Loucy (cell line): ENCODE measurements around the gene DCK.

Experiments used
- H2AFZ ChIP-seq: fragments of 200-600 bp; sonication (generic); 2 replicates; pipeline ENCODE4 v1.6.0; 2016; ENCODE audit warnings: antibody characterized with exemption, mild to moderate bottlenecking, low read length, moderate library complexity
- H3F3A ChIP-seq: fragments of 200-600 bp; 2 replicates; pipeline ENCODE4 v1.6.0; 2016; ENCODE audit warnings: antibody characterized with exemption, low read depth, mild to moderate bottlenecking
- H3K27me3 ChIP-seq: fragments of 200-600 bp; sonication (generic); 2 replicates; pipeline ENCODE4 v1.6.1; 2014; ENCODE audit warnings: low read length, mild to moderate bottlenecking; ENCODE audit not compliant: insufficient read depth, poor library complexity, severe bottlenecking
- H3K36me3 ChIP-seq: fragments of 200-600 bp; sonication (generic); 2 replicates; pipeline ENCODE4 v1.6.1; 2016; ENCODE audit warnings: low read length; ENCODE audit not compliant: insufficient read depth
- H3K4me1 ChIP-seq: fragments of 200-600 bp; sonication (generic); 2 replicates; pipeline ENCODE4 v1.5.1; 2014; ENCODE audit warnings: low read length, mild to moderate bottlenecking; ENCODE audit not compliant: insufficient read depth, poor library complexity, severe bottlenecking
- H3K4me2 ChIP-seq: fragments of 200-600 bp; sonication (generic); 2 replicates; pipeline ENCODE4 v1.6.0; 2014; ENCODE audit warnings: antibody characterized with exemption, low read length, low read depth, mild to moderate bottlenecking; ENCODE audit not compliant: poor library complexity, severe bottlenecking
- H3K4me3 ChIP-seq: fragments of 200-600 bp; sonication (generic); 2 replicates; pipeline ENCODE4 v1.5.1; 2014; ENCODE audit warnings: low read length, mild to moderate bottlenecking, mixed read lengths; ENCODE audit not compliant: poor library complexity, severe bottlenecking
- H3K79me2 ChIP-seq: fragments of 200-600 bp; sonication (generic); 2 replicates; pipeline ENCODE4 v1.6.1; 2014; ENCODE audit warnings: low read length; ENCODE audit not compliant: insufficient read depth
- H3K9ac ChIP-seq: fragments of 200-600 bp; sonication (generic); 2 replicates; pipeline ENCODE4 v1.6.0; 2014; ENCODE audit warnings: mild to moderate bottlenecking, low read depth, low read length, moderate library complexity; ENCODE audit not compliant: poor library complexity, severe bottlenecking
- H3K9me2 ChIP-seq: fragments of 200-600 bp; sonication (generic); replicated peaks from 2 replicates; pipeline ENCODE4 v1.6.1; 2016; ENCODE audit warnings: low read depth, low read length, mixed read lengths
- H3K9me3 ChIP-seq: fragments of 200-600 bp; sonication (generic); 2 replicates; pipeline ENCODE4 v1.6.1; 2014; ENCODE audit warnings: mild to moderate bottlenecking, antibody characterized with exemption, low read length, low read depth; ENCODE audit not compliant: insufficient read depth
- H4K20me1 ChIP-seq: fragments of 200-600 bp; sonication (generic); 2 replicates; pipeline ENCODE4 v1.6.0; 2014; ENCODE audit warnings: antibody characterized with exemption, low read length, mild to moderate bottlenecking; ENCODE audit not compliant: insufficient read depth, poor library complexity, severe bottlenecking
- CTCF ChIP-seq: fragments of 200-600 bp; sonication (generic); conservative IDR thresholded peaks from 2 replicates; pipeline ENCODE4 v1.5.1; 2014; ENCODE audit warnings: mild to moderate bottlenecking, antibody characterized with exemption, low read length
- EZH2phosphoT487 ChIP-seq: fragments of 200-600 bp; IDR thresholded peaks from 2 replicates; pipeline ENCODE4 v1.6.1; 2018; ENCODE audit warnings: antibody characterized with exemption, mild to moderate bottlenecking, moderate library complexity, borderline replicate concordance

DCK gene

GRCh38 chr4:70976252-70976651, 17.2 kb upstream of the DCK start:
- Histone ChIP-seq H3K9me2 (no peaks in the 10 kb centered on the region), H3K4me3 (no peak overlapping the region), H3F3A (no peaks in the 10 kb centered on the region), H4K20me1 (no peaks in the 10 kb centered on the region), H3K27me3 (no peaks in the 10 kb centered on the region), H3K36me3 (peaks cover 69% of the 10 kb centered on the region), H2AFZ (no peak overlapping the region), H3K9ac (no peak overlapping the region), H3K79me2 (no peaks in the 10 kb centered on the region), H3K4me2 (no peak overlapping the region), H3K4me1 (peaks cover under 1% of the 10 kb centered on the region), H3K9me3 (no peaks in the 10 kb centered on the region)
- no peak for TF ChIP-seq CTCF
- no peak for TF ChIP-seq EZH2phosphoT487

GRCh38 chr4:70979445-70980008, 13.9 kb upstream of the DCK start:
- H3K27me3 ChIP-seq: no peaks in the 10 kb centered on the region
- no peak overlapping the region for H3K9ac ChIP-seq
- no peaks in the 10 kb centered on the region for H3F3A ChIP-seq
- TF ChIP-seq EZH2phosphoT487 (no peak), CTCF (no peak)
- H3K4me3 ChIP-seq: no peak overlapping the region
- no peaks in the 10 kb centered on the region for H3K4me1 ChIP-seq
- no peak overlapping the region for H3K4me2 ChIP-seq
- H2AFZ ChIP-seq: no peak overlapping the region
- H4K20me1 ChIP-seq: no peaks in the 10 kb centered on the region
- H3K9me2 ChIP-seq: no peaks in the 10 kb centered on the region
- H3K9me3 ChIP-seq: no peaks in the 10 kb centered on the region
- peaks cover 52% of the 10 kb centered on the region for H3K36me3 ChIP-seq
- H3K79me2 ChIP-seq: no peaks in the 10 kb centered on the region

- H3F3A ChIP-seq: no peaks in the 10 kb centered on the region
- TF ChIP-seq EZH2phosphoT487 (no peak), CTCF (no peak)
- no peaks in the 10 kb centered on the region for H3K9me3 ChIP-seq
Observed at GRCh38 chr4:70980196-70980595, 13.3 kb upstream of the DCK start.

More at GRCh38 chr4:70980196-70980595, 13.3 kb upstream of the DCK start:
- no peaks in the 10 kb centered on the region for H3K79me2 ChIP-seq
- H3K4me3 ChIP-seq: no peak overlapping the region
- H3K36me3 ChIP-seq: peaks cover 46% of the 10 kb centered on the region
- no peaks in the 10 kb centered on the region for H3K4me1 ChIP-seq
- H2AFZ ChIP-seq: no peak overlapping the region
- no peaks in the 10 kb centered on the region for H4K20me1 ChIP-seq
- H3K9ac ChIP-seq: no peak overlapping the region
- H3K9me2 ChIP-seq: no peaks in the 10 kb centered on the region
- H3K27me3 ChIP-seq: no peaks in the 10 kb centered on the region
- H3K4me2 ChIP-seq: no peak overlapping the region
